Sciatic nerve (tissue), 2 donors: Measurements from ENCODE around the gene RPL5. TPM values are rescaled to one million over a fixed set of nuclear protein-coding genes. Genes with fewer than 3 reads are reported as not detected.

Experiments used
- ATAC-seq: fragments of 200-7000 bp; cut with Tn5 transposase; one replicate; pipeline ENCODE4 v1.9.1; 2020; ENCODE audit warnings: mild to moderate bottlenecking, moderate library complexity
- DNase-seq: peaks from one replicate; pipeline ENCODE4 v3.0.0-alpha.2; 2020; ENCODE audit warnings: low spot score
- intact Hi-C: fragments of 100-400 bp; cut with DNase I; formaldehyde crosslinking; loops from one replicate; pipeline ENCODE4 v1.14.2; 2022
- total RNA-seq: library from RNA; stranded (reverse); fragmentation: NEBNext Ultra II Directional; extraction: Animal tissue kit (Norgen Biotek cat#: 25700); gene quantifications from one replicate; pipeline ENCODE4 v1.2.1, GENCODE V29; 2021
- donor health status: DM: no; HTN: no; CAD: no.
- donor health status: DM: no; HTN: no; CAD: no.

The RPL5 gene
- total RNA-seq, 1 donor from 2014 or later: 780 TPM

DNA sequence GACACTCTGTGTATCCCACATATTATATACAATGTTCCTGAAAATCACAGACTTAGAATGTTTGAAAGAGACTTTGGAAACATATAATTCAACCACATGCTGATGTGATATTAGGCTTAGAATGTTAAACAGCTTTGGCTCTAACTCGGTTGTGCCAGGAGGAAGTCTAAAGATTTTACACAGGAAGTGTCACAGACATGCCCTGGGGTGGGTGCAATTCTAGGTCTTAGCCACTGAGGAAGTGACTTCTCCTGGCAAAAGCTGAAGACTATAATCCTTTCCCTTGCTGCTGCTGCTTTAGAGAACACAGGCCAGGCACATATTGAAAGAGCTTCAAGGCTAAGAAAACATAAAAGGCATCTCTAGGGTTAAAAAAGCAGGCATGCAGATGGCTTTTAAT is 51.0 kb downstream of the RPL5 start:
- DNase-seq: no peak
- intact Hi-C loops: no loop called here
- ATAC-seq: no peak

- intact Hi-C loops: no loop called here
- DNase-seq: no peak
- no peak for ATAC-seq
Measured at GRCh38 chr1:92883297-92883696, 51.5 kb downstream of the RPL5 start.

DNA sequence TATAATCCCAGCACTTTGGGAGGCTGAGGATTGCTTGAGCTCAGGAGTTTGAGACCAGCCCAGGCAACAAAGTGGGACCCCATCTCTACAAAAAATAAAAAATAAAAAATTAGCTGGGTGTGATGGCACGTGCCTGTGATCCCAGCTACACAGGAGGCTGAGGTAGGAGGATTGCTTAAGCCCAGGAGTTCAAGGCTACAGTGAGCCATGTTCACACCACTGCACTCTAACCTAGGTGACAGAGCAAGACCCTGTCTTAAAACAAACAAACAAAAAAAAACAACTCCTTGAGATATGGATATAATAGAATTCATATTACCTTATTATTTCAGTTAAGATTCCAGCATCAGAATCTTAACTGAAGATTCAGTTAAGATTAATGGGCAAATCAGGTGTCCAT is 52.4 kb downstream of the RPL5 start:
- intact Hi-C loops: no loop called here
- ATAC-seq: no peak
- DNase-seq: no peak

DNA sequence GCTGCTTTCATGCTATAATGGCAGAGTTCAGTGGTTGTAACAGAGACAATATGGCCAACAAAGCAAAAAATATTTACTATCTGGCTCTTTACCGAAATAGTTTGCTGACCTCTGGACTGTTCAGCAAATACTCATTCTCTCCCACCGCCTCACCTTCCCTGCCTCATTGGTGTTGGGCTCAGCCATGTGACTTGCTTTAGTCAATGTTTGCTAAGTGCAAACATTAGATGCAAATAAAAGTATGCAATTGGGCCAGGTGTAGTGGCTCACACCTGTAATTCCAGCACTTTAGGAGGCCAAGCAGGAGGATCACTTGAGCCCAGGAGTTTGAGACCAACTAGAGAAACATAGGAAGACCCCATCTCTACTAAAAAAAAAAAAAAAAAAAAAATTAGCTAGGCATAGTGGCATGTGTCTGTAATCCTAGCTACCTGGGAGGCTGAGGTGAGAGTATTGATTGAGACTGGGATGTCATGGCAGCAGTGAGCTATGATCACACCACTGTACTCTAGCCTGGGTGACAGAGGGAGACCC is 55.1 kb downstream of the RPL5 start:
- ATAC-seq: no peak
- DNase-seq: no peak
- intact Hi-C loops: no loop called here

GRCh38 chr1:92887465-92887864 is 55.6 kb downstream of the RPL5 start:
- ATAC-seq (no peak), DNase-seq (no peak)
- intact Hi-C loops: no loop called here

Other genes with a start within 250 kb of the RPL5 start
- gene EVI5, start 46.9 kb upstream of the RPL5 start, total RNA-seq: 77.7 TPM
- gene DIPK1A, start 129.4 kb downstream of the RPL5 start, total RNA-seq: 6.6 TPM
- gene MTF2, start 247.2 kb downstream of the RPL5 start, total RNA-seq: 27.8 TPM